ENCODE measurements around the gene SLC38A1. TPM values are rescaled to one million over a fixed set of nuclear protein-coding genes. Genes with fewer than 3 reads are reported as not detected.
"Not testable (repeated sequence)": the region's sequence is repeated elsewhere in the genome, so short reads cannot be mapped to it uniquely, and the experiment has no call there.

Gene SLC38A1
- total RNA-seq, 1 experiment from 2014 or later: 95.8 TPM

DNA sequence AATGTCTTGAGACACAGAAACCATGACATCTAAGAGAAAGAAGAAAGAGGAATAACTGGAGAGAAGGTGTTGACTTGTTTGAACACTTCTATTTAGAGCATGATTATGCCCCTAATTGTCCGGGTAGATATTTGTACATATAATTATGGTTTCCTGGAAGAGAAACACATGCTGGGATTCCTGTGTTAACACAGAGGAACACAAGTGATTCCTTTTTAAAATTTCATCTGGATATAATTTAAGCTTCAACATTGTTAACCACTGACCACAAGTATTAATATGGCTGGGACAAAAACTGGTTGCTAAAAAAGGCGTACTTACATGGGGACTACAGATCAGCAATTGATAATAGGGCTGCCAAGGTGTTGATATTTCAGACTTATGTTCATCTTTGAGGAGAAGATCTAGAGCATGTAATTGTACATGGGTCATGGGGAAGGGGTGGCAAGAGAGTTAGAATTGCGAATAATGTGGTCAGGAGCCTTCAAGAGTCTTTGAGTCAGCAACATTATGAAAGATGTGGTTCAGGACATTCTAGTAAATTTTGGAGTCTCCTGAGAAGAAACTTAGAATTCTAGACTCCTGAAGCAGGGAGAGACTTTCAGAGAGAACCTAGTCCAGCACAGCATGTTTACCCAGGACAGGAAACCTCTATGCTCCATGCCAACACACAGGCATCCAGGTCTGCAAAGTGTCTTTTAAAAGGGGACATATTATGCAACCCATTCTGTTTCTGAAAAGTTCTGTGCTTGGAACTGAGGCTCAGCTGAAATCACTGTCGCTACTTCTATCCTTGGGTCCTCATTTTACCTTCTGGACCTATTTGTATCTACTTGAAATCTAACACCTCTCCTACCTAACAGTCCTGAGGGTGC, 56.5 kb downstream of the SLC38A1 start:
- H3K36me3 ChIP-seq (replicated peaks; ENCODE audit: control insufficient read depth, insufficient read depth, low read length): peaks cover 21% of the 10 kb centered on the region
- H3K4me3 ChIP-seq (ENCODE audit: insufficient read depth, low read depth, low read length): no peak overlapping the region
- DNase-seq: no peak
- H3K27me3 ChIP-seq (ENCODE audit: control insufficient read depth, insufficient read depth, low read length): no peaks in the 10 kb centered on the region

DNA sequence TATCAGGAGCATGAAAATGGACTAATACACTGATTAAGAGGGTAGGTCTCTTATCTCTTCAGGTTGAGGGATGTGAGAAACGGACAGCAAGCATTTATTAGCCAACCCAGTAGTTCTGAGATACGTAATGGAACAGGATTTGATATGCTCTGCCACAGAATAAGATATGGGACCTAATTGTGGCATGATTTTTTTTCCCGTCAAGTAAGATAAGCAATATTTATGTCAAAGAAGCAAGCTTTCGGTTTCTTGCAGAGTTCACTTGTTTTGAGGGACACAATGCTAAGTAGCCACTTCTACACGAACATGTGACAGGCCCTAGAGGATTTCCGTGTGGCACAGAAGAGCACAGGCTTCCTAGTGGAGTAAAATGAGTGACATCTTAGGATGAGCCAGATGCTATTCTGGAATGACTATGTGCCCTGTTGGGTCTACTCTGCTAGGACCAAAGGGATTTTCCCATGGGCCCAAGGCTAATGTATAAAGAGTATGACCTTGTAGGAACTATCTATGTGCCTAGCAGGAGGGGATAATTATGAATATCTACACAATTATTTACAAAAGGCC, 57.9 kb downstream of the SLC38A1 start:
- no peak for DNase-seq
- H3K36me3 ChIP-seq (replicated peaks; ENCODE audit: control insufficient read depth, insufficient read depth, low read length): peaks cover 25% of the 10 kb centered on the region

DNA sequence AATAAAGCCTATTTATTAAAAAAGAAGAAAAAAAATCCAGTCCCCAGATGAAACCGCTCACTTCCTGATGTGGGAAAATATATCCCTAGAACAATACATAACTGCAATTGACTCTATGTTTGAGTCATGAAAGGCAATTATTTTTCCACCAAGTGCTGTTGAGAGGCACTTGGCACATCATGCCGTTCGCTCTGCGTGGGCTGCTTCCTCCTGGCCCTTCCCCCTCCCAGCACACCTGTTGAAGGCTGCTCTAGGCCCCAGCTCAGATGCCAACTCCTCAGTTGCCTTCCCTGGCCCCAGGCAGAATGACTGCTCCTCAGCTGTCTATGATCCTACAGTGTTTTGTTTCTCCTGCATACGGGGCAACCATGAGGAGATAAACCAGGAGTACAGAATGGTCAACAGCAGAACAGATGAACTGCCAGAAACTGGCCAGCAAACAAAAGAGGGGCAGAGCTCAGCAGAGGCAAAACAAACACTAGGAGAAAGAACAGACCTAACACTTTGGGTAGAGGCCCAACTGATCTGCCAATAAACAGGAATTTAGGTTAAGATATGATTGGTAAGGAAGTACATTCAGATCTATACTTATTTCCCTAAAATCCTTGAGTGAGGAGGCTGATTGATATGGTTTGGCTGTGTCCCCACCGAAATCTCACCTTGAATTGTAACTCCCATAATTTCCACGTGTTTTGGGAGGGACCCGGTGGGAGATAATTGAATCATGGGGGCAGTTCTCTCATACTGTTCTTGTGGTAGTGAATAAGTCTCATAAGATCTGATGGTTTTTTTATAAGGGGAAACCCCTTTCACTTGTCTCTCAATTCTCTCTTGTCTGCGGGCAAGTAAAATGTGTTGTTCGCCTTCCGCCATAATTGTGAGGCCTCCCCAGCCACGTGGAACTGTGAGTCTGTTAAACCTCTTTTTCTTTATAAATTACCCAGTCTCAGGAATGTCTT, 58.6 kb downstream of the SLC38A1 start:
- DNase-seq: no peak

More for the DNA sequence above, 57.9 kb downstream of the SLC38A1 start:
- H3K27me3 ChIP-seq (ENCODE audit: control insufficient read depth, insufficient read depth, low read length): no peaks in the 10 kb centered on the region
- H3K4me3 ChIP-seq (ENCODE audit: insufficient read depth, low read depth, low read length): no peak overlapping the region

DNA sequence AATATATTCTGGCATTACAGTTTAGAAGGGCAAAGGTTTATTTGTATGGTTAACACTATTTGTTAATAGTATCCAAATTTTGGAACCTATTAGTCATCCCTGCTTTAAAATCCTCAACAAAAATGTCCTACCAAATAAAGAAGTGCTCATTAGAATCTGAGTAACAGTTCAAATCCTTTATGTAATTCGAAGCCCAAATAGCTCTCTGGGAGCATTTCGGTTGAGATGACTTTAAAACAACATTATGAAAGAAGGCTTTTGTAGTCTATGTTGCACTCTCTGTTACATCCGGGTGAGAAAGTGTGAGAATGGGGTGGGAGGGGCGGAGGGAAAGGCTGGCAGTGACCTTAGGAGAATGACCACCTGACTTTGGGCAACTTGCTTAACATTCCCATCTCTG, 59.7 kb downstream of the SLC38A1 start:
- Histone ChIP-seq H3K4me3 (ENCODE audit: insufficient read depth, low read depth, low read length) (no peak overlapping the region), H3K36me3 (replicated peaks; ENCODE audit: control insufficient read depth, insufficient read depth, low read length) (peaks cover 31% of the 10 kb centered on the region), H3K27me3 (ENCODE audit: control insufficient read depth, insufficient read depth, low read length) (no peaks in the 10 kb centered on the region)
- no peak for DNase-seq

More for the DNA sequence above, 58.6 kb downstream of the SLC38A1 start:
- Histone ChIP-seq H3K36me3 (replicated peaks; ENCODE audit: control insufficient read depth, insufficient read depth, low read length) (peaks cover 28% of the 10 kb centered on the region), H3K4me3 (ENCODE audit: insufficient read depth, low read depth, low read length) (no peak overlapping the region), H3K27me3 (ENCODE audit: control insufficient read depth, insufficient read depth, low read length) (no peaks in the 10 kb centered on the region)

DNA sequence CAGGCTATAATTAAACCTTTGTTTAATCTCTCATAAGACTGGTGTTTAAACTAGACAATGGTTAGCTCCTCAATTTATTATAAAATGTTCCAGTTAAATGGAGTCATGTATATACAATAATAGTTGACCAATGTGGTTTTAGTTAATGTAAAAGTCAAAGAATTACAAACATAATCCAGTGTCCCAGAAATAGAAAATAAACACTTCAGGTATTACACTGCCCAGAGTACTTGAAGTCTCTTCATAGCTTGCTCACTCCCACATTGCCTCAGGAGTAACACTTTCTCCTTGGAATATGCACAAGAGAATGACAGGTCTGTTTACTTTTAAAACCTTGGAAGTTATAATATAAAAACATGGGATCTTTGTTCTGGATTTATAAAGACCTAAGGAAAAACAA, 60.5 kb downstream of the SLC38A1 start:
- Histone ChIP-seq H3K4me3 (ENCODE audit: insufficient read depth, low read depth, low read length) (no peak overlapping the region), H3K27me3 (ENCODE audit: control insufficient read depth, insufficient read depth, low read length) (no peaks in the 10 kb centered on the region), H3K36me3 (replicated peaks; ENCODE audit: control insufficient read depth, insufficient read depth, low read length) (peaks cover 36% of the 10 kb centered on the region)
- DNase-seq: no peak

DNA sequence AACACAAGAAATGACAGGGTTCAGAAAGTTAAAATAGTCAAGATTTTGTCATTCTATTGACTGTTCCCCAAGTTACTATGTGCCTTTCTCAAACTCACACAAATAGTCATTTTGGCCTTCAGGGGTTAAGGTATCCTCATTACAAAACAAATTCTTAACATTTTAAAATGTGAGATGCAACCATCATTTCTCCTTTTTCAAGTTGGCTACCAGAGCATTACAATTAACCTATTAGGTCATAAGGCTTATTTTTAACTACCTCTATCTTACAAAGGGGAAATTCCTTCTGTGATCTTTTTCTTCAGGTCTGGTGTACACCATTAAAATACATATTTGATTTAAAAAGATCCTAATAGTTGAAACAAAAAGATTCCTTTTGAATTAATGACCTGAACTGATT, 61.2 kb downstream of the SLC38A1 start:
- DNase-seq: no peak
- Histone ChIP-seq H3K27me3 (ENCODE audit: control insufficient read depth, insufficient read depth, low read length) (no peaks in the 10 kb centered on the region), H3K36me3 (replicated peaks; ENCODE audit: control insufficient read depth, insufficient read depth, low read length) (peaks cover 37% of the 10 kb centered on the region), H3K4me3 (ENCODE audit: insufficient read depth, low read depth, low read length) (no peak overlapping the region)

DNA sequence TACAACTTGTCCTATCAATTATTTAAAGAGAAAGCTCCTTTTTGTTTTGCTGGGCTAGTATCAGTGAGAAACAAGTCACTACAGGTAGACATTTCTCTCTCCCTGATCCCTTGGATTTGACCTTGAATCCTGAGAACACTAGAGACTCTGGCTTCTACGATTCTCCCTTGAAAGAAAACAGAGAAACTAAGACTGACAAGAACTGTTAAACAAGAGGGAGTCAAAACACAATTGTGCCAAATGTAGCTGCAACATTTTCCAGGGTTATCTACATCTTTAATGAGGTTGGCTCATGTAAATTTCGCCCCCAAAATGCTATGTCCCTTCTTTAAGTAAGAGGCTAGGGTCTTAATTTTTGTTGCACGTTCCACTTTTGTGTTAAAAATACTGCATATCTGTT, 62.4 kb downstream of the SLC38A1 start:
- peaks cover 39% of the 10 kb centered on the region for H3K36me3 ChIP-seq (replicated peaks; ENCODE audit: control insufficient read depth, insufficient read depth, low read length)
- H3K27me3 ChIP-seq (ENCODE audit: control insufficient read depth, insufficient read depth, low read length): no peaks in the 10 kb centered on the region
- DNase-seq: no peak
- H3K4me3 ChIP-seq (ENCODE audit: insufficient read depth, low read depth, low read length): no peak overlapping the region

DNA sequence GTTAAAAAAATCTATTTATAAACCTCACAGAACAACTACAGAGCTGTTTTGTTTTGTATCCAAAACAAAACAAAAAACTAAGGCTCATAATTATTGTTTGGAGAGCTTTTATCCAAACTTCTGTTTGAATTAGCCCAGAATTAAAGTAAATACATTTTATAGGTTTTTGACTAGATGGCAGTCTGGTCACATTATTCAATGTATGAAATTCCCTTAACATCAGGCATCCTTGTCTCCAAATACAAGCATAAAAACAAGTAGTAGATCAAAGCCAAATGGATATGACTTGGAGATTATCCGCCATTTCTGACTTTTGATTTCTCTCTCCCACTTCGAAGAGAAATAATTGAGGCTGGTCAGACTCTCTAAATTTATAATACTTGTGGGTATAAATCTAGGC, 63.5 kb downstream of the SLC38A1 start:
- no peak overlapping the region for H3K4me3 ChIP-seq (ENCODE audit: insufficient read depth, low read depth, low read length)
- H3K36me3 ChIP-seq (replicated peaks; ENCODE audit: control insufficient read depth, insufficient read depth, low read length): peaks cover 45% of the 10 kb centered on the region
- no peaks in the 10 kb centered on the region for H3K27me3 ChIP-seq (ENCODE audit: control insufficient read depth, insufficient read depth, low read length)
- DNase-seq: no peak

DNA sequence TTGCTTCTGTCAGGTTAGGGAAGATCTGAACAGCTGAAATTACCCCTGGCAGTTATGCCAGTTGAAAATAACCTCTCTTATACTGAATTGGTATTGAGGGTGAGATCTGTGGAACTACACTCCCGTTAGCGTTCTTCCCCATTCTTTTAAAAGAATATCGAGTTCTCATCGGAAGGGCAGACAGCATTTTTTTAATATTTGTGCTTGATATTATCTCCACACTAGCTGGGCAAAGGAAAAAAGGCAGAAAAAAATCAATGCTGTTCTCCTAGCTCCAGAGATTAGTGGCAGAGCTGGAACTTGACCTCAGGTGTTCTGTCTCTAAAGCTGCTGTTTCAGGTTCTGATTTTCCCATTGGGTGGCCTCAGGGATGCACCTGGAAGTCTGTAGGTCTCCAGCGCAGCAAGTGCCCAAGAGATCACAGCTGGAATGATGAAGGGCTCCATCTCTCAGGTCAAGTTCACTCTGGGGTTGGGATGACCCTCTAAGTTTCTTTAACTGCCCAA, 67.5 kb downstream of the SLC38A1 start:
- no peak overlapping the region for H3K4me3 ChIP-seq (ENCODE audit: insufficient read depth, low read depth, low read length)
- DNase-seq: no peak
- no peaks in the 10 kb centered on the region for H3K27me3 ChIP-seq (ENCODE audit: control insufficient read depth, insufficient read depth, low read length)
- H3K36me3 ChIP-seq (replicated peaks; ENCODE audit: control insufficient read depth, insufficient read depth, low read length): peaks cover 62% of the 10 kb centered on the region

DNA sequence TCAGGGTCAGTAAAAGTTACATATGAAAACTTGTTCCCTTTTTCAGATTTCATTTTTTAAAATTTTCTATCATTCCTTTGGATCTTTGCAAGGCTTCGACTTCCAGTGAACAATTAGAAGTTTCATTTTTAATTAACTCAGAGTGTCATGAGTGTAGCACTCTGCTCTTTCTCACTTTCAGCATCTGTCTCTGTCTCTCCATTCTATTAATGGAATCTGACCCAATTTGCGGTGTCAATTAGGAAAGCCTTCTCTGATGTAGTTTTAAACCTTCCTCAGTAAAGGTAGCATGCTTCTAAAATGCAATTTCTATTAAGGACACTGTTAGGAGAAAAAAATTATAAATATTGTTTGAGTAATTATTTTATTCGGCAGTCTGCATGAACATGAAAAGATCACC, 68.3 kb downstream of the SLC38A1 start:
- no peak for DNase-seq
- peaks cover 68% of the 10 kb centered on the region for H3K36me3 ChIP-seq (replicated peaks; ENCODE audit: control insufficient read depth, insufficient read depth, low read length)
- no peak overlapping the region for H3K4me3 ChIP-seq (ENCODE audit: insufficient read depth, low read depth, low read length)
- H3K27me3 ChIP-seq (ENCODE audit: control insufficient read depth, insufficient read depth, low read length): no peaks in the 10 kb centered on the region

DNA sequence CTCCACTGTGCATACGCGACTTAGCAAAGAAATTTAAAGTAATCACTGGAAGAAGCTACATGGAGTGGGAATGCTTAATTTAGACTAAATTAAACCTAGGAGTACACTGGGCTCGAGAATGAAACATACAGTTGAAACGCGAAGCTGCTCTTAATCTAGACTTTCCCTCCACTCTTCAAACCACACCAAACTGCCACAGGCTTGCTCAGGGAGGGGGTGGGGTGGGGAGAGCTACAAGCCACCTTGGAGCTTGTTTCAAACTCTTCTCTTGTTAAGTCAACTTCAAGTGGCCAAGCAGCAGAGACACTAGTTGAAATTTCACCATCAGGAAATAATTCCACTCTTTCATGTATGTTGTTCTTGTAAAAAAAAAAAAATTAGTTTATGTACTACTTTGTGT, 69.9 kb downstream of the SLC38A1 start:
- Histone ChIP-seq H3K27me3 (ENCODE audit: control insufficient read depth, insufficient read depth, low read length) (no peaks in the 10 kb centered on the region), H3K4me3 (ENCODE audit: insufficient read depth, low read depth, low read length) (no peak overlapping the region), H3K36me3 (replicated peaks; ENCODE audit: control insufficient read depth, insufficient read depth, low read length) (peaks cover 70% of the 10 kb centered on the region)
- no peak for DNase-seq

DNA sequence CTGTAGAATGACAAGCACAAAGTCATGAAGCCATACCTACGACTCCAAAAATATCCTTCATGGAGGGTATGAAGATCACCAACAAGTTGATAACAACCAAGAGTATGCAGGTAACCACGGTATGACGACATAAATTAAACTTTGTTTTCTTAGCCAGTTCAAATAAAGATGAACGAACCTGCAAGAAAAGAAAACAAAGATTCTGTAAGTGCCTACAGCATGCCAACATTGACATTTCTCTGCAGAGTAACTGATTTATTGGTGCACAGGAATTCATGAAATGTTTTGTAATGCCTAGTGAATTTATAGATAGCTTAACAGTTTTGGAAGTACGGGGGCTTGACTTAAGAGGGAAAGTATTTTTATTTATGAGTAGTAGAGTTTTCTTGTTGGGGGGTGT, 71.0 kb downstream of the SLC38A1 start:
- no peak for DNase-seq
- Histone ChIP-seq H3K36me3 (replicated peaks; ENCODE audit: control insufficient read depth, insufficient read depth, low read length) (peaks cover 63% of the 10 kb centered on the region), H3K27me3 (ENCODE audit: control insufficient read depth, insufficient read depth, low read length) (no peaks in the 10 kb centered on the region), H3K4me3 (ENCODE audit: insufficient read depth, low read depth, low read length) (no peak overlapping the region)

DNA sequence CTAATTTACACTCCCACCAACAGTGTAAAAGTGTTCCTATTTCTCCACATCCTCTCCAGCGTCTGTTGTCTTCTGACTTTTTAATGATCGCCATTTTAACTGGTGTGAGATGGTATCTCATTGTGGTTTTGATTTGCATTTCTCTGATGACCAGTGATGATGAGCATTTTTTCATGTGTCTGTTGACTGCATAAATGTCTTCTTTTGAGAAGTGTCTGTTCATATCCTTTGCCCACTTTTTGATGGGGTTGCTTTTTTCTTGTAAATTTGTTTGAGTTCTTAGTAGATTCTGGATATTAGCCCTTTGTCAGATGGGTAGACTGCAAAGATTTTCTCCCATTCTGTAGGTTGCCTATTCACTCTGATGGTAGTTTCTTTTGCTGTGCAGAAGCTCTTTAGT, 78.3 kb downstream of the SLC38A1 start:
- H3K36me3 ChIP-seq (replicated peaks; ENCODE audit: control insufficient read depth, insufficient read depth, low read length): peaks cover 20% of the 10 kb centered on the region
- DNase-seq; H3K4me3 ChIP-seq (ENCODE audit: insufficient read depth, low read depth, low read length); H3K27me3 ChIP-seq (ENCODE audit: control insufficient read depth, insufficient read depth, low read length): not testable (repeated sequence)

DNA sequence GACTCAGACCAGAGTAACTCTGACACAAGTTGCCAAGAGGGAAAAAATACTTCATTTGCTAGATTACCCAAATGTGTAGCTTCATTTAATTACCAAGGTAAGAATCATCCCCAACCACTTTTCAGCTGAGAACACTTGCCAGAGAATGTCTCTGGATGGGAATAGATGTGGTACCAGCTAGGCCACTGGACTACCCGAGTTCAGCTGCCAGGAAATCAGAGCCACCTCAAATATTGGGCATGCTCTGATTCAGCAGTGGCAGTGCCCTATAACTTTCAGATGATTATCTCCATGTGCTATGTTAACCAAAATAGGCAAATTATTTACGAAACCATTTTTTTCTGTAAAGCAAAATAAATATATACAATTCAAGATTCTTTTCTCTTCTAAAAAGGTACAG, 80.7 kb downstream of the SLC38A1 start:
- no peak for DNase-seq
- Histone ChIP-seq H3K4me3 (ENCODE audit: insufficient read depth, low read depth, low read length) (no peak overlapping the region), H3K36me3 (replicated peaks; ENCODE audit: control insufficient read depth, insufficient read depth, low read length) (peaks cover 5% of the 10 kb centered on the region), H3K27me3 (ENCODE audit: control insufficient read depth, insufficient read depth, low read length) (no peaks in the 10 kb centered on the region)

All from H7 (cell line).